B cell (primary cell): ENCODE results near the gene TMUB2.

Experiments
- EZH2 ChIP-seq: IDR thresholded peaks from 2 replicates; pipeline ENCODE4 v1.6.1; 2012; ENCODE audit warnings: borderline replicate concordance, low read depth, mild to moderate bottlenecking, moderate library complexity, low read length; ENCODE audit not compliant: insufficient read depth, poor library complexity, severe bottlenecking
- TF ChIP-seq, protein P1 (sequence below): fragments of 200-600 bp; IDR thresholded peaks from one replicate; pipeline ENCODE4 v1.8.0; 2022; ENCODE audit warnings: antibody characterized with exemption, mild to moderate bottlenecking

DNA sequence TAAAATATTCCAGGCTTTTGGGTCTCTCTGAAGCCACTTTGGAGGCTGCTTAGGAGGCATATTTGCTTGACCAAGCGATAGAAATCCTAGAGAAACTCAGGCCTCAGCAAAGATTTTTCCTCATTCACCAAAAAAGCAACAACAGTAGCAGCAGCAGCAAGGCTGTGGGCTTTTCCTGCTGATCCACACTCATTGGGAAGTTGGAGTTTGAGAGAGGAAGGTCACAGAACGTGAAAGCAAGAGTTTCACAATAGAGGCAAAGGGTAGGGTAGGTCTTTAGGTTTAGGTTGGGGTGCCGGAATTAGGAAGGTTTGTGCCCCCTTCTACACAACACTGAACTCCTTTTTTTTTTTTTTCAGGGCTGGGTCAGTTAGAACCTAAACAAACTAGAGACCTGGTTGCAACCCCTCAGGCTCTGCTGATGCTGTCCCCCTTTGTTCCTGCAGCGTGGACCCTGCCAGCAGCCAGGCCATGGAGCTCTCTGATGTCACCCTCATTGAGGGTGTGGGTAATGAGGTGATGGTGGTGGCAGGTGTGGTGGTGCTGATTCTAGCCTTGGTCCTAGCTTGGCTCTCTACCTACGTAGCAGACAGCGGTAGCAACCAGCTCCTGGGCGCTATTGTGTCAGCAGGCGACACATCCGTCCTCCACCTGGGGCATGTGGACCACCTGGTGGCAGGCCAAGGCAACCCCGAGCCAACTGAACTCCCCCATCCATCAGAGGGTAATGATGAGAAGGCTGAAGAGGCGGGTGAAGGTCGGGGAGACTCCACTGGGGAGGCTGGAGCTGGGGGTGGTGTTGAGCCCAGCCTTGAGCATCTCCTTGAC is 2.0 kb downstream of the TMUB2 start:
- TF ChIP-seq EZH2: no peak
- TF ChIP-seq, protein P1, sequence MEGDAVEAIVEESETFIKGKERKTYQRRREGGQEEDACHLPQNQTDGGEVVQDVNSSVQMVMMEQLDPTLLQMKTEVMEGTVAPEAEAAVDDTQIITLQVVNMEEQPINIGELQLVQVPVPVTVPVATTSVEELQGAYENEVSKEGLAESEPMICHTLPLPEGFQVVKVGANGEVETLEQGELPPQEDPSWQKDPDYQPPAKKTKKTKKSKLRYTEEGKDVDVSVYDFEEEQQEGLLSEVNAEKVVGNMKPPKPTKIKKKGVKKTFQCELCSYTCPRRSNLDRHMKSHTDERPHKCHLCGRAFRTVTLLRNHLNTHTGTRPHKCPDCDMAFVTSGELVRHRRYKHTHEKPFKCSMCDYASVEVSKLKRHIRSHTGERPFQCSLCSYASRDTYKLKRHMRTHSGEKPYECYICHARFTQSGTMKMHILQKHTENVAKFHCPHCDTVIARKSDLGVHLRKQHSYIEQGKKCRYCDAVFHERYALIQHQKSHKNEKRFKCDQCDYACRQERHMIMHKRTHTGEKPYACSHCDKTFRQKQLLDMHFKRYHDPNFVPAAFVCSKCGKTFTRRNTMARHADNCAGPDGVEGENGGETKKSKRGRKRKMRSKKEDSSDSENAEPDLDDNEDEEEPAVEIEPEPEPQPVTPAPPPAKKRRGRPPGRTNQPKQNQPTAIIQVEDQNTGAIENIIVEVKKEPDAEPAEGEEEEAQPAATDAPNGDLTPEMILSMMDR: no peak
